Stimulated activated CD8-positive, alpha-beta memory T cell treated with anti-CD3 and anti-CD28 coated beads, Interleukin-12 subunit alpha, Interleukin-12 subunit beta, amount 100 ng/mL, for 4 hours (primary cell): ENCODE measurements around the gene FOXM1.
"Not testable (repeated sequence)": the region's sequence is repeated elsewhere in the genome, so short reads cannot be mapped to it uniquely, and the experiment has no call there.

ENCODE experiments used
- DNase-seq: peaks from one replicate; pipeline ENCODE4 v3.0.0-alpha.2; 2020; ENCODE audit warnings: low read depth

The FOXM1 gene

GRCh38 chr12:2879853-2880252, 2.9 kb upstream of the FOXM1 start:
- DNase-seq = no peak

DNA sequence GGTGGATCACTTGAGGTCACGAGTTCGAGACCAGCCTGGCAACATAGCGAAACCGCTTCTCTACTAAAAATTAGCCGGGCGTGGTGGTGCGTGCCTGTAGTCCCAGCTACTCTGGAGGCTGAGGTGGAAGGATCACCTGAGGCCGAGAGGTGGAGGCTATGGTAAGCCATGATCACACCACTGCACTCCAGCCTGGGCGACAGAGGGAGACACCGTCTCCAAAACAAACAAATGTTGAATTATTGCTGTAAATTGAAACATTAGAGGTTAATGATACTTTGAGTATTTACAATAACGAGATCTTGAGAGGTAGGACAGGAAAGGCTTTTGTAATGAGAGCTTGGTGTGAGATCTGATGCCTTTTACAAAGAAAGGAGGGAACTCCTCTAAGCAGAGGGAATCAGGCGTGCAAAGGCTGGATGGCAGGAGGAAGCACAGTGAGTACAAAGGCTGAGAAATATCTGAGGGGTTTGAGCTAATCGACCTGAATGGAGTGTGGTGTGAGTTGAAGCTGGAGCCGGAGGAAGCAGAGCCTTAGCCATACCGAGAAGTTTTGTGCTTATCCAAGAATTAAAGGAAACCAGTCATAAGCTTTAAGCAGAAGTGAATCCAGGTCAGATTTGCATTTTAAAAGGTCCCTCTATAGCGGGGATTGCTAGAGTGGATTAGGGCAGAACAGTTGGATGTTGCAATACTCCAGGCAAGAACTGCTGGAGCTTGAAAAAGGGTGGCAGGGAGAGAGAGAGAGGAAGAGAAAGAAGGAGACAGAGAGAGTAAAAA, 1.2 kb upstream of the FOXM1 start:
- no peak for DNase-seq

DNA sequence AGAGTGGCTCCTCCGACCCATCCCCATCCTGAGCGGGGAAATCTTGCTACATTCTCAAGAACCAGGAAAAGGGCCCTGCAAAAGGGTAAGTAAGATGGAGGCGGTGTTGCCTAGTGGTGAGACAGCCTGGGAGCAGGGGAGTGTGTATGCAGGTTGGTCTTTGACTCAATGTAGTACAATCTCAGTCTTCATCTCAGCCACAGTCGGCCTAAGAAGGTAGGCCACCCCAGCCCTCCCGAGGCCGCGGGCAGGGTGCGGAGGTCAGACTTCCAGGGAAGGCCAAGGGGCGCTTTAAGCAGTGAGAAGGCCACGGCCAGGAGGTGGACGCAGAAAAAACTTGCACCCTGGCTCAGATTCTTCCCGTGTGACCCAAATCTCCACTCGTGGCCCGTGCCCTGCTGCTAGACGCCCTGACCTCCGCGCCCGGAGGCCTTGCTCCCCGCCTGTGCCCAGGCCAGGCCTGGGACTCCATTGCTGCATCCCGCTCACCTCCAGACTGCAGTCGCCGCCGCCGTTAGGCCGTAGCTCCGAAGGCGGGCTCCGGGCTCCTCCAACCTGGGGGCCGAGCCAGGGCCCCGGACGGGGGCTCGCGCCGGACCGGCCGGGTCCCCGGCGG, 435 bp downstream of the FOXM1 start:
- no peak for DNase-seq

DNA sequence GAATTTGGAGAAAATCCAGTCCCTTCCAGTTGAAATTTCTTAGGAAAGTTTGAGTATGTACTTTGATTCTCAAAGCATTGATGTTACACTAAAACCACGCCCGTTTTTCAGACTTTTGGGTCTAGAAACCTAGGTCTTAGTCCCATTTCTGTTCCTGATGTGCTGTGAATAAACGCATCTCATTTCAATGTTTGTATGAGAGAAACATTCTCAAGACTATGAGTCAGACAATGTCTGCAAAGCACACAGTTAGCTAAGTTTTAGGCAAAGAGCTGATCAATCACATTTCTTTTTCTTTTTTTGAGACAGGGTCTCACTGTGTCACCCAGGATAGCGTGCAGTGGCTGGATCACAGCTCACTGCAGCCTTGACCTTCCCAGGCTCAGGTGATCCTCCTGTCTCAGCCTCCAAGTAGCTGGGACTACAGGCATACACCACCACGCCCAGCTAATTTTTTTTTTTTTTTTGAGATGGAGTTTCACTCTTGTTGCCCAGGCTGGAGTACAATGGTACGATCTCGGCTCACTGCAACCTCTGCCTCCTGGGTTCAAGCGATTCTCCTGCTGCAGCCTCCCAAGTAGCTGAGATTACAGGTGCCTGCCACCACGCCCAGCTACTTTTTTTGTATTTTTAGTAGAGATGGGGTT, 7.9 kb downstream of the FOXM1 start:
- DNase-seq = not testable (repeated sequence)

DNA sequence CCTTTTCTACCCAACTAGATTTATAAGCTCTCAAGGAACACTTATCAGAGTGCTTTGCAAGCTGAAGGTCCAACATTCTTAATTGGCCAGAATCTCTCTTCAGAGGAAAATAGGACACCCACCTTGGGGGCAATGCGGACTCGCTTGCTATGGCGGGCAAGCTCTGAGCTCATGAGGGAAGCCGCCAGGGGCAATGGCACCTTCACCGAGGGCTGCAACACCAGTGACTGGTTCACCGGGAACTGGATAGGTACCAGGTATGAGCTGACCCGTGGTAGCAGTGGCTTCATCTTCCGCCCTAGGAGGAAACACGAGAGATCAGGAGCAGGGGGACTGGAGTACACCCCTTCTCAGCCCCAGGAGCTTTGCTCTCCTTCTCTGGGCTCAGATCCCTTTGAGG, 12.8 kb downstream of the FOXM1 start:
- DNase-seq = no peak

DNA sequence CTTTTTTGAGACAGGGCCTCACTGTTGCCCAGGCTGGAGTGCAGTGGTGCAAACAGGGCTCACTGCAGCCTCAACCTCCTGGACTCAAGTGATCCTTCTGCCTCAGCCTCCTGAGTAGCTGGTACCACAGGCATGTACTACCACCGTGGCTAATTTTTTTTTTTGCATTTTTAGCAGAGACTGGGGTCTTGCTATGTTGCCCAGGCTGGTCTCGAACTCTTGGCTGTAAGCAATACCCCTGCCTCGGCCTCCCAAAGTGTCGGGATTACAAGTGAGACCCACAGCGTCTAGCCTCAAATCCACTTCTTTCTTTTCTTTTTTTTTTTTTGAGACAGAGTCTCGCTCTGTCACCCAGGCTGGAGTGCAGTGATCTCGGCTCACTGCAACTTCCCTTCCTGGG, 13.6 kb downstream of the FOXM1 start:
- not testable (repeated sequence) for DNase-seq

DNA sequence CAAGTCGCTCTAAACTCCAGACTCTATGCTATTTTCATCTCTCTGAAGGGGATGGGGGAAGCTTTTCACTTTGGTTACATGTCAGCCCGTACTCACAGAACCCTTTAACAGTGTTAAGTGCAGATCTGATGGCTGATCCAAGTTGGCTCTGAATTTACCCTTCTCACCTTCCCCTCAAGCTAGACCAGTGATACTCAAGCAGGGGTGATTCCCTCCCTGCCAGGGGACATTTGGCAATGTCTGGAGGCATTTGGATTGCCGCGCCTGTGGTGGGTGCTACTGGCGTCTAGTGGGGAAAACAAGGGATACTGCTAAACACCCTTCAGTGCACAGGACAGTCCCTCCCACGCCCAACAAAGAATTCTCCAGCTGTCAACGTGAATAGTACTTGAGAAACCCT, 14.1 kb downstream of the FOXM1 start:
- DNase-seq = no peak

- no peak for DNase-seq
These were observed 16.8 kb downstream of the FOXM1 start for GRCh38 chr12:2860170-2860569.

DNA sequence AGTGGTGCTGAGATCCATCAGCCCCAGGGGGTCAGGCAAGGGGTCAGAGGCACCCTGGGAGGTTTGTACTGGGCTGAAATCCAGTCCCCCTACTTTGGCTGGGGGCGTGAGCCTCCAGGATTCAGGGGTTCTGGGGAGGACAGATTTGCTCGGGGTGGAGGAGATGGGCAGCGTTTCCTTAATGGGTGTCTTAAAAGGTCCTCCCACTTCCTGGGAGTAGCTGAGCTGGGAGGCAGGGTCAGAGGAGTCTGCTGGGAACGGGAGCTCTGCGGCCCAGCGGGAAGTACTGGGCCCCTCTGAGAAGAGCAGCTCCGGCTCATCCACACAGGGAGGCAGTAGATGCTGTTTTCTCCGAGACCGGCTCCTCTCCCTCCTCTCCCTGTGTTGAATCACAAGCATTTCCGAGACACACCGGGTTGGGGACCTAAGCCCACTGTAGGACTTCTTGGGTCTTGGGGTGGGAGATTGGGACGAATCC, 18.0 kb downstream of the FOXM1 start:
- DNase-seq = no peak

DNA sequence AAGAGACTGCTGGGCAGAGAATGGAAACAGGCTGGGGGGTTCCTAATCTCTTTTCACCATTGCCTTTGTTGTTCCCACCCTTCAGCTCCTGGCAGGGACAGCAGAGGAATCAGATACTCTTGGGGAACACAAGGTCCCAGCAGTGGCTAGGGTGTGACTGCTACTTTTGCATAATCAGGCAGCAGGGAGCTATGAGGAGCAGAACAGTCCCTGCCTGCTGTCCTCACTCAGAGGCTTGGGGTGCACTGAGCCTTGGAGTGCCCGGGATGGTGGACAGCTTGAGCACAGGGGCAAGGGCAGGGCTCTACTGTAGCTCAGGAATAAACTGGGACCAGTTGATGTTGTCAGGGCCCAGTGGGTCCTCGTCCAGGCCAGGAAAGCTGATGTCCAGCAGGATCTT, 18.6 kb downstream of the FOXM1 start:
- no peak for DNase-seq

DNA sequence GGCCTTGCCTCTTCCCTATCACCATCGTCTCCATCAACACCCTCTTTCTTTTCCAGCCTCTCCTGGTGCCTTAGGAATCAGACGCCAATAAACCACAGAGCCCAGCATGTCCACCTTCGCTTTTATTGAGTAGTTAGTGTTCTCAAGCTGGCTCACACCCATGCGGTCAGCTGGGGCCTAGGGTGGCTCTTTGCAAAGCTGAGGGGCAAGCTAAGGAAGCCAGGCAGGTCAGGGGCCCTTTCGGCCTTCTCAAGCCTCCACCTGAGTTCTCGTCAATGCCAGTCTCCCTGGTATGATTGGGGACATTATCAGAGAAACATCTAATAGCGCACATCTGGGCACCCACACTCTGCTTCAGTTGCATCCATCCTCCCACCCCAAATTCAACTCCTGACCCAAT, 19.4 kb downstream of the FOXM1 start:
- no peak for DNase-seq

DNA sequence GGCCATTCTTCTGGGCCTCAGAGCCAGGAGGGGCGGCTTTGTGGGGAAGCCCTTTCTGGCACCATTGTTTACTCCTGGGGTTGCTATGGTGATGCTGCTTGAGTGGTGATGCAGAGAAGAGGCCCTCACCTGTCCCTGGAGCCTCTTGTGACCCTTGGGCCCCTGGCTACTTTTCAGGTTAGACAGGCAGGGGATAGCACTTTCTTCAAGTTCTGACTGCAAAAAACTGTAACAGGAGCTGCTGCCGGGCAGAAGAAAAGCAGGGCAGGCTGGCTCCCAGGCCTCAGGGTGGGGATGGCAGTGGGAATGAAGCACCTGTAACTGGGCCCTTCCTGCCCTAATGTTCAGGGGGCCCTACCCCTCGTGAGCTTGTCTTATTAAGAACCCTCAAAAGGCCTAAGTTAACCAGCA, 19.9 kb downstream of the FOXM1 start, which contains the start of gene TEX52:
Gene TEX52, minus strand, starts transcription at position 19 of the 411 bp plus-strand sequence. Its CDS starts 13 bp downstream, at position 6.
- DNase-seq = no peak

- no peak for DNase-seq
These were observed 20.9 kb downstream of the FOXM1 start for GRCh38 chr12:2856051-2856450.

- DNase-seq = no peak
These were observed 21.4 kb downstream of the FOXM1 start for GRCh38 chr12:2855546-2855945.

GRCh38 chr12:2854669-2855453, 22.1 kb downstream of the FOXM1 start:
- DNase-seq = no peak

DNA sequence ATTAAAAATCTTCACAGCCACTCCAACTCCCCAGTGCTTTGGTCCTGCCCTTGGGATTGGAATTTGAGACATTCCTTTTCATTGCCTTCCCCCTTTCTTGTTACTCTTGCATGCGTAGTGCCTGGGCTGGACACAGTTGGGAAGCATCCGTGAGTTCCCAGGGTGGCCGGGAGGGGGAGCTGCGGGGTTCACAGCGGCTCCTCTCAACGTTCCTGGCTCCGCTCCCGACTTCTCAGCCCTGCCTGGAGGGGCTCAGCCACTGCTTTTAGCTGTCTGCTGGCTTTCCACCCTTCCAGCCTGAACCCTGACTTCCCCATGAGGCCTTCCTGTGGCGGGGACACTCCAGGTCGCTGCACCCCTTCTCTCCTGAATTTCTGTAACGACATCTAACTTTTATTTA, 23.3 kb downstream of the FOXM1 start:
- DNase-seq = no peak

- DNase-seq = no peak
These were observed 25.0 kb downstream of the FOXM1 start for GRCh38 chr12:2851931-2852330.

DNA sequence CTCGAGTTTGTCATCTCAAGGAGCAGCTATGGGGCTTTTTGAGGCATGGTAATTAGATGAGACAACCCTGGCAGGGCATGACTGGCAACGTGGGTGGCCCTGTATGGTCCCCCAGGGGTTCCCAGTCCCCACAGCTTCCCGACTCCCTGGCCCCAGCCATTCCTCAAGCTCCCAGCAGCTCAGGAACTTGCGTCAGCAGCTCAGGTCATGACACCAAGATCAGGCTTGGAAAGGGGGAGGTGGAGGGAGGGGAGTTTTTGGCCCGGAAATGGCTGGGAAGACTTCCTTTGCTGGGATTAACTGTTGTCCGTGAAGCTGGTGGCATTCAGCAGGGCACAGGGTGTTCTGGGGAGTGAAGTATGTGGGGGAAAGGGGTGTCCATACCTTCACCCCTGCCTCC, 31.7 kb downstream of the FOXM1 start:
- DNase-seq = no peak

DNA sequence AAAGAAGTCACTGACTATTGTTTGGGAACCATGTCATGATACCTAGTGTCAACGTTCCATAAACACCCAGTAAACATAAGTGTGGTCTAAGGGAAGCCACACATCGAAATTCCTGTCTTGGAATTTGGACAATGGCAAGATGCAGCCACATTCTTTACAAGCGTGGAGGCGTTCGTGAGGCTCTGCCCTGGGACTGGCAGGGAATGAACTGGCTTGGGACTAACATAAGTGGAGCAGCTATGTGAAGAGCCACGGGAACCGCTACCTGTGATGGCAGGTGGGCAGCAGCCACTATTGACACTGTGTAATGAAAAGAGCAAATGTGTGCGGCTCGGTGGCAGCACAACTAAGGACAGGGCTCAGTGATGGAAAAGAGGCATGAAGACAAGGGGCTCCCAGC, 32.2 kb downstream of the FOXM1 start:
- no peak for DNase-seq

GRCh38 chr12:2842948-2843347, 34.0 kb downstream of the FOXM1 start:
- DNase-seq = no peak

- no peak for DNase-seq
These were observed 35.8 kb downstream of the FOXM1 start for GRCh38 chr12:2841056-2841650.

DNA sequence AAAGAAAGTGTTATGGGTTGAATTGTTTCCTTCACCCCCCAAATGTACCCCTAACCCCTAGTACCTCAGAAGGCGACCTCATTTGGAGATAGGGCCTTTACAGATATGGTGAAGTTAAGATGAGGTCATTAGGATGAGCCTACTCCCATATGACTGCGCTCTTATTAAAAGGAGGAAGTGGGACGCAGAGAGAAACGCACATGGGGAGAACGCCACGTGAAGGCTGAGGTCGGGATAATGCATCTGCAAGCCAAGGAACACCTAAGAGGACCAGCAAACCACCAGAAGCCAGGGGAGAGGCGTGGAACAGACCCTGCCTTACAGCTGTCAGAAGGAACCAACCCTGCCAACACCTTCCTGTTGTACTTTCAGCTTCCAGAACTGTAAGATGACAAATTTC, 40.4 kb downstream of the FOXM1 start:
- DNase-seq = no peak
